ENCODE data around the gene ARMC2.
"Not testable (repeated sequence)": the region's sequence is repeated elsewhere in the genome, so short reads cannot be mapped to it uniquely, and the experiment has no call there.

Gene ARMC2, protein sequence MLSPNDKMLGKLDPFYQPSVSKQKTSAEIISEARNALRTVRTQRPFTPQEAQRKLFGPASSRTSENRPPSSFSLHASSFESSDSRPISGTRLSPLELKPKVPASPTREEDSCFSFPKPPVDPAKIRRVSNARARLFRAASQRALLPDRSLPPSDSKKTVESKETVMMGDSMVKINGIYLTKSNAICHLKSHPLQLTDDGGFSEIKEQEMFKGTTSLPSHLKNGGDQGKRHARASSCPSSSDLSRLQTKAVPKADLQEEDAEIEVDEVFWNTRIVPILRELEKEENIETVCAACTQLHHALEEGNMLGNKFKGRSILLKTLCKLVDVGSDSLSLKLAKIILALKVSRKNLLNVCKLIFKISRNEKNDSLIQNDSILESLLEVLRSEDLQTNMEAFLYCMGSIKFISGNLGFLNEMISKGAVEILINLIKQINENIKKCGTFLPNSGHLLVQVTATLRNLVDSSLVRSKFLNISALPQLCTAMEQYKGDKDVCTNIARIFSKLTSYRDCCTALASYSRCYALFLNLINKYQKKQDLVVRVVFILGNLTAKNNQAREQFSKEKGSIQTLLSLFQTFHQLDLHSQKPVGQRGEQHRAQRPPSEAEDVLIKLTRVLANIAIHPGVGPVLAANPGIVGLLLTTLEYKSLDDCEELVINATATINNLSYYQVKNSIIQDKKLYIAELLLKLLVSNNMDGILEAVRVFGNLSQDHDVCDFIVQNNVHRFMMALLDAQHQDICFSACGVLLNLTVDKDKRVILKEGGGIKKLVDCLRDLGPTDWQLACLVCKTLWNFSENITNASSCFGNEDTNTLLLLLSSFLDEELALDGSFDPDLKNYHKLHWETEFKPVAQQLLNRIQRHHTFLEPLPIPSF

GRCh38 chr6:108848116-108848868 lies at the start of gene ARMC2:
Gene ARMC2 (plus strand): TSS chr6:108848422. CDS start chr6:108854268, 5,846 bp downstream.
- DNase-seq: peak; percentile 97

- DNase-seq: peak; percentile 51
These were observed 49.4 kb upstream of the ARMC2 start for GRCh38 chr6:108798670-108799353.

- no peak for DNase-seq
These were observed 48.9 kb upstream of the ARMC2 start for GRCh38 chr6:108799354-108799717.

DNA sequence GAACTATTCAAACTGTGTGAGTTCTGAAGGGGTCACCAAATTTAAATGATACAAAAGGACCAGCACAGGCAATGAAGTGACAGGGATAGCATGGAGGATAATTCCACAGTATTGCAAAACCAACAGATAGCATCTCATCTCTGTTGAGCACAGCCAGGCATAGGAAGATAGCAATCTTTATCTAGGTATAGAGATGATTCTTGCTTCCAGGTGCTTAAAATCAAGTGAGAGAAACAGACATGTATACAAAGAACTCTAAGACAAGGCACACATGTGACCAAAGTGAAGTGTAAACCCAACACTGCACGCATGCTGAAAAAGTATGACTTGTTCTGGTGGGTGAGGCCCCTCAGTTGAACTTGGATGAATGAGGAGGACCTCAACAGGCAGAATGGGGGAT lies 48.4 kb upstream of the ARMC2 start:
- DNase-seq: no peak

DNA sequence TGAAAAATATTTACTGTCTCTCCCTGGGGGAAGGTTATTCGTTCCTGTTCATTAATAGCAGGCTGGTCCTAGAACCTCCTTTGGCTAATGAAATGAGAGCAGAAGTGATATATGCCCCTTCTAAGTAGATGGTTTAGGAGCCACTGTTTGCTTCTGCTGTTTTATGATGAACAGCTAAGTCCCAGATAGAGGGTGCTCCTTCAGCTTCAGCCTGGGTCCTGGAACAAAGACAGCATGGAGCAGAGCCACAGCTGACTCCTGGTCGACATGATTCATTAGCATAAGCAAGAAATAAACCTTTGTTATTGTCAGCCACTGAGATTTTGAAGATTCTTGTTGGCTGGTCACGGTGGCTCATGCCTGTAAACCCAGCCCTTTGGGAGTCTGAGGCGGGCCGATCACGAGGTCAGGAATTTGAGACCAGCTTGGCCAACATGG lies 47.8 kb upstream of the ARMC2 start:
- DNase-seq: no peak

GRCh38 chr6:108801366-108801765 lies 46.9 kb upstream of the ARMC2 start:
- no peak for DNase-seq

- no peak for DNase-seq
These were observed 44.2 kb upstream of the ARMC2 start for GRCh38 chr6:108803982-108804490.

DNA sequence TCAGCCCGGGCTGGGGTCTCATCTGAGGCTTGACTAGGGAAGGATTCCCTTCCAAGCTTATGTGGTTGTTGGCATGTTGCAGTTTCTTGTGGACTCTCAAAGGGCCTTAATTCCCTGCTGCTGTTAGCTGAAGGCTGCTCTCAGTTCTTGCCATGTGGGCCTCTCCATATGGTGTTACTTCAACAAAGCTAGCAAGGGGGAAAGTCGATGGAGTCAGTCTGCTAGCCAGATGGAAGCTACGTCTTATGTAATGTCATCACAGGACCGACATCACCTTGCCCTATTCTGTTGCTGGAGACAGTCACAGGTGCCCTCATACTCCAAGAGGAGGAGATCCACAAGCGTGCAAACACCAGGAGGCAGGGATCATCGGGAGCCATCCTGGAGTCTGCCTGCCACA lies 43.3 kb upstream of the ARMC2 start:
- no peak for DNase-seq

DNA sequence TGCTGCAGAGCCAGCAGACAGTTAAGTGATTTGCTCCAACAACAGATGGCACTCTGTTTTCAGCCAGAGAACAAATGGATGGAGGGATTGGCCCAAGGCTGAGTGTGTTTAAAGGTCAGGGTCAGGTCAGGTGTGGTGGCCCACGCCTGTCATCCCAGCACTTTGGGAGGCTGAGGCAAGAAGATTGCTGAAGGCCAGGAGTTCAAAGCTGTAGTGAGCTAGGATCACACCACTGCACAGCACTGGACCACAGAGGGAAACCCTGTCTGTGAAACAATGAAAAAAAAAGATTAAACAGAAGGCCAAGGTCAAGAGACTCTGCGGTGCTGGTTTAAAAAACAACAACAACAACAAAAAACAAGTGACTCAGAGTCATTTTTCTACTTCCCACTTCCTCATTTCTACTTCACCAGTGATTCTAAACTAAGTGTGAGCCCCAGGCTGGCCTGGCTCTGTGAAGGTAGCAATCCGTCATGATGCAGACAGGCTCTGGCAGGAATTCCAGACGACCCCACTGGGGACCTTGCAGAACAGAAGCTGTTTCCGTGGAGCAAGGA lies 42.5 kb upstream of the ARMC2 start:
- no peak for DNase-seq

DNA sequence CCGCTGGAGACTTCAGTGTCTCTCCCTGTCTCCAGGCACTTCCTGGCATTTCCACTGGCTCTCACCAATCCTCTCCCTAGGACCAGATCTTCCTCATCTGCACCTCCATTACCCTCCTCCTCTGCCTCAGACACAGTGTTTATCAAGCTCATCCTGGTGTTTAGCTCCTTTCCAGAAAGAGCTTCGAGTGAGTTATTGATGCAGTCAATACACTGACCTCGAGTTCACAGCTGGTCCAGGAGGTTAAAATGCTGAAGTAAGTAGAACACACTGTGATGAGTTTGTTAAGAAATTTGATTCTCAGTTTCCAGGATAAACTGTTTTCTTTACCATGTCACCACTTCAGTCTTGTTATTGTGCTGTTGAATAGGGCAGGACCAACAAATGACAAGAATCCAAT lies 42.1 kb upstream of the ARMC2 start:
- no peak for DNase-seq

DNA sequence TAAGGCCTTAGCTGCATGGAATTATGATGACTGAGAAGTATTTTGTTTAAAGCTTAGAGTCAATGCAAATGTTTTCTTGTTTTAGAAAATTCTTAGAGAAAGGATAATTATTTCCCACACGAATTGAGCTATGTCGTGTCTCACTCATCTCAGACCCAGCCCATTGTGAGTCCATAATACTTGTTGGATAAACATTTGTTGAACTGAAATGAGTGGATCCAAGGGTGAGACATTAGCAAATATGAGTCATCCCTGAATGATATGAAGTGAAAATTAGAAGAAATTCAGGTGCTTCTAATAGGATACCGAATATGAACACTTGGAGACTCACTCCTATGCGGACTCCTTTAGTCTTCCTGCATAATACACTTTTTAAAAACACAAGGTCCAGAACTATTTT lies 41.6 kb upstream of the ARMC2 start:
- DNase-seq: no peak

GRCh38 chr6:108807928-108808327 lies 40.3 kb upstream of the ARMC2 start:
- peak; percentile 48 for DNase-seq

- DNase-seq: no peak
These were observed 39.0 kb upstream of the ARMC2 start for GRCh38 chr6:108809211-108809610.

GRCh38 chr6:108810057-108810643 lies 38.1 kb upstream of the ARMC2 start:
- no peak for DNase-seq

DNA sequence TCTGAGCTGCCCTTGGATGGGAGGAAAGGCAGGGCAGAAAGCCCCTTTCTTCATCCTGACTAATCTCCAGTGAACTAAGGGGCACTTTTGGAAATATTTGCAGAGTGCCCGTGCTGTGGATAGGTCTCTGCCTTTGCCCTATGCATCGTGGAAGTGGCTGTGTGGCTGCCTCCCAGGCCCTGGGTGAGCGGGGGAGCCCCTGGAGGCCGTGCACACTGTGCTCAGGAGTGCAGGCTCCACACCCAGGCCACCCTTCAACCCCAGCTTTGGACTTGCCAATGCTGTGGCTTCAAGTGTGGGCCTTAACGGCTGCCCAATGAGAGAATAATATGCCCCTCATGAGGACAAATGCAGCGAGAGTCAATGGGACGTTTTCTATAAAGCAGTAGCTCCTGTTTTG lies 36.7 kb upstream of the ARMC2 start:
- DNase-seq: no peak

DNA sequence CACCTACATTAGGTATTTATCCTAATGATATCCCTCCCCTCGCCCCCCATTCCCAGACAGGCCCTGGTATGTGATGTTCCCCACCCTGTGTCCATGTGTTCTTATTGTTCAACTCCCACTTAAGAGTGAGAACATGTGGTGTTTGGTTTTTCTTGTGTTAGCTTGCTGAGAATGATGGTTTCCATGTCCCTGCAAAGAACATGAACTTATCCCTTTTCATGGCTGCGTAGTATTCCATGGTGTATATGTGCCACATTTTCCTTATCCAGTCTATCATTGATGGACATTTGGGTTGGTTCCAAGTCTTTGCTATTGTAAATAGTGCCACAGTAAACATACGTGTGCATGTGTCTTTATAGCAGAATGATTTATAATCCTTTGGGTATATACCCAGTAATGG lies 35.0 kb upstream of the ARMC2 start:
- not testable (repeated sequence) for DNase-seq

DNA sequence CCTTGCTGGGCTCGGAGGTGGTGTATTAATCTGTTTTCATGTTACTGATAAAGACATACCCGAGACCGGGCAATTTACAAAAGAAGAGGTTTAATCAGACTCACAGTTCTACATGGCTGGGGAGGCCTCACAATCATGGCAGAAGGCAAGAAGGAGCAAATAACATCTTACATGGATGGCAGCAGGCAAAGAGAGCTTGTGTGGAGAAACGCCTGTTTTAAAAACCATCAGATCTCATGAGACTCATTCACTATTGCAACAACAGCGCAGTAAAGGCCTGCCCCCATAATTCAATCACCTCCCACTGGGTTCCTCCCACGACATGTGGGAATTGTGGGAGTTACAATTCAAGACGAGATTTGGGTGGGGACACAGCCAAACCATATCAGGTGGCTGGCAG lies 30.9 kb upstream of the ARMC2 start:
- not testable (repeated sequence) for DNase-seq

GRCh38 chr6:108820006-108820405 lies 28.2 kb upstream of the ARMC2 start:
- DNase-seq: no peak

DNA sequence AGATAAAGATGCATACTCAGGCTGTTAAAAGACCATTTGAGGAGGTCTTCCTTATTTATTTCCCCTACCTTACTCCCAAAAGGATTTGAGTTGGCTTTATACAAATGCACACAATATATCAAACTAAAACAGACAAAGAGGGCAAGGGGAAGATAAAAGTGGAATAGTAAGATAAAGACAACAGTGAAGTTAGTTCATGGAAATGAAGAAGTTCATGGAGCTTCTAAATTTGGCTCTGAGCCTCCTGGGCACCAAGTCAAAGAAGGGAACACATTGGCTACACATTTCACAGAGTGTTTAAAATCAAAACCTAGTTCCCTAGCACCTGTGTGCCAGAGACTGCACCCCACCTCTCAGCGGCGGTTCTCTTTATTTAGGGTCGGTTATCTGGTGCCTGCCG lies 25.8 kb upstream of the ARMC2 start:
- DNase-seq: no peak

DNA sequence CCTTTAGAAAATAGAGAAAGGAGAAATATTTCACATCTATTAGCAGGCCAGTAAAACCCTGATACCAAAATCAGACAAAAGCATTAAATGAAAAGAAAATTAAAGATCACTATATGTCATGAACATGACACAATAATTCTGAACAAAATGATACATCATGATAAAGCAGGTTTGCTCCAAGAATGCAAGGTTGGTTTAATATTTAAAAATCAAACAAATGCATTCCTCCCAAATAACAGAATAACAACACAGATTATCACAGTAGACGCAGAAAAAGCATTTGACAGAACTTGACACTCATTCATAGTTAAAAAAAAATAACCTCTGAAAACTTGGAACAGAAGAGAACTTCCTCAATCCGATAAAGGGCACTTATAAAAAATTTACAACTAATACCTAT lies 22.9 kb upstream of the ARMC2 start:
- no peak for DNase-seq

DNA sequence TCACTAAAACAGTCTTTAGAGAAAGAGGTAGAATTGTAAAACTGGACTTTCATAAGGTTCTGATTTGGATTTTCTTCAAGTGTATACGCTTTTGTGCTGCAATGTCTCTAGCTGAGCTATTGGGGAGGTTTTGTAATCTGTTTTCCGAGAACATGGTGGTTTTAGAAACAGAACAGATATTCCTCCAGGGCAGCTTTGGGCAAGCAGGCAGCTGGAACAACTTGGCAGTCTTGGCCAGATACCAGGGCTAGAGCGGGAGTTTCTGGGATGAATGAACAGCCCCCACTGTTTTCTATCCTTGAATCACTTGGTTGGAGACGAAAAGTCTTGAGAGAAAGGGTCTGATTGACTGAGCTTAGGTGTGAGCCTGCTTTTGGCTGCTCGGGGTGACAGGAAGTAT lies 17.1 kb upstream of the ARMC2 start:
- DNase-seq: no peak

- no peak for DNase-seq
These were observed 15.5 kb upstream of the ARMC2 start for GRCh38 chr6:108832738-108833137.

Data from eye (tissue), 1 donor.